ES-I3 (cell line): Measurements from ENCODE around the gene TMEM132D.

Source experiments
- H3K36me3 ChIP-seq: 2 replicates; pipeline ENCODE4 v1.6.1; 2013; ENCODE audit warnings: mild to moderate bottlenecking, low read length, control low read depth, moderate library complexity; ENCODE audit not compliant: insufficient read depth
- H3K4me1 ChIP-seq: 2 replicates; pipeline ENCODE4 v1.6.1; 2013; ENCODE audit warnings: mild to moderate bottlenecking, control low read depth, low read length; ENCODE audit not compliant: insufficient read depth
- H3K9ac ChIP-seq: 2 replicates; pipeline ENCODE4 v1.6.1; 2013; ENCODE audit warnings: low read depth, mild to moderate bottlenecking, low read length, moderate library complexity
- H3K9me3 ChIP-seq: 2 replicates; pipeline ENCODE4 v1.6.1; 2013; ENCODE audit warnings: mild to moderate bottlenecking, low read length, moderate library complexity; ENCODE audit not compliant: control insufficient read depth, insufficient read depth

Gene TMEM132D

GRCh38 chr12:129304529-129304928 is 599.3 kb downstream of the TMEM132D start:
- Histone ChIP-seq H3K9me3 (no peaks in the 10 kb centered on the region), H3K36me3 (no peaks in the 10 kb centered on the region), H3K4me1 (0 out of 2 replicates have a peak, but pooled peaks cover 3% of the 10 kb centered on the region), H3K9ac (no peak overlapping the region)

GRCh38 chr12:129300011-129300410 is 603.8 kb downstream of the TMEM132D start:
- no peak overlapping the region for H3K9ac ChIP-seq
- no peaks in the 10 kb centered on the region for H3K36me3 ChIP-seq
- H3K4me1 ChIP-seq: 0 out of 2 replicates have a peak, but pooled peaks cover 3% of the 10 kb centered on the region
- H3K9me3 ChIP-seq: no peaks in the 10 kb centered on the region

- no peaks in the 10 kb centered on the region for H3K36me3 ChIP-seq
- no peaks in the 10 kb centered on the region for H3K9me3 ChIP-seq
- no peak overlapping the region for H3K9ac ChIP-seq
- no peaks in the 10 kb centered on the region for H3K4me1 ChIP-seq
Observed at GRCh38 chr12:129298921-129299320, 604.9 kb downstream of the TMEM132D start.

- H3K9ac ChIP-seq: no peak overlapping the region
- no peaks in the 10 kb centered on the region for H3K4me1 ChIP-seq
- no peaks in the 10 kb centered on the region for H3K9me3 ChIP-seq
- H3K36me3 ChIP-seq: no peaks in the 10 kb centered on the region
Observed at GRCh38 chr12:129296671-129297070, 607.2 kb downstream of the TMEM132D start.

GRCh38 chr12:129294868-129295267 is 609.0 kb downstream of the TMEM132D start:
- Histone ChIP-seq H3K9me3 (no peaks in the 10 kb centered on the region), H3K36me3 (no peaks in the 10 kb centered on the region), H3K4me1 (no peaks in the 10 kb centered on the region), H3K9ac (no peak overlapping the region)

GRCh38 chr12:129279771-129280170 is 624.1 kb downstream of the TMEM132D start:
- H3K4me1 ChIP-seq: no peaks in the 10 kb centered on the region; the same call in 1 of the 2 replicates
- H3K9me3 ChIP-seq: no peaks in the 10 kb centered on the region
- H3K36me3 ChIP-seq: no peaks in the 10 kb centered on the region
- H3K9ac ChIP-seq: no peak overlapping the region

- Histone ChIP-seq H3K36me3 (no peaks in the 10 kb centered on the region), H3K9ac (no peak overlapping the region), H3K9me3 (no peaks in the 10 kb centered on the region), H3K4me1 (no peaks in the 10 kb centered on the region; the same call in 1 of the 2 replicates)
Observed at GRCh38 chr12:129276361-129277060, 627.3 kb downstream of the TMEM132D start.

- Histone ChIP-seq H3K36me3 (no peaks in the 10 kb centered on the region), H3K9ac (no peak overlapping the region)
Observed at GRCh38 chr12:129269756-129270495, 633.9 kb downstream of the TMEM132D start.

GRCh38 chr12:129258781-129259318 is 645.0 kb downstream of the TMEM132D start:
- no peaks in the 10 kb centered on the region for H3K36me3 ChIP-seq
- H3K9me3 ChIP-seq: no peaks in the 10 kb centered on the region
- no peak overlapping the region for H3K9ac ChIP-seq
- no peaks in the 10 kb centered on the region for H3K4me1 ChIP-seq

More at GRCh38 chr12:129269756-129270495, 633.9 kb downstream of the TMEM132D start:
- no peaks in the 10 kb centered on the region for H3K4me1 ChIP-seq
- no peaks in the 10 kb centered on the region for H3K9me3 ChIP-seq

GRCh38 chr12:129257524-129257923 is 646.3 kb downstream of the TMEM132D start:
- H3K9me3 ChIP-seq: no peaks in the 10 kb centered on the region
- H3K4me1 ChIP-seq: no peaks in the 10 kb centered on the region
- no peaks in the 10 kb centered on the region for H3K36me3 ChIP-seq
- no peak overlapping the region for H3K9ac ChIP-seq

- H3K9me3 ChIP-seq: no peaks in the 10 kb centered on the region
- no peak overlapping the region for H3K9ac ChIP-seq
- no peaks in the 10 kb centered on the region for H3K4me1 ChIP-seq
- H3K36me3 ChIP-seq: no peaks in the 10 kb centered on the region
Observed at GRCh38 chr12:129246630-129247029, 657.2 kb downstream of the TMEM132D start.

- no peaks in the 10 kb centered on the region for H3K36me3 ChIP-seq
- no peaks in the 10 kb centered on the region for H3K4me1 ChIP-seq
- no peaks in the 10 kb centered on the region for H3K9me3 ChIP-seq
- no peak overlapping the region for H3K9ac ChIP-seq
Observed at GRCh38 chr12:129245769-129246168, 658.1 kb downstream of the TMEM132D start.

- Histone ChIP-seq H3K9me3 (no peaks in the 10 kb centered on the region), H3K4me1 (no peaks in the 10 kb centered on the region), H3K36me3 (no peaks in the 10 kb centered on the region), H3K9ac (no peak overlapping the region)
Observed at GRCh38 chr12:129241852-129242251, 662.0 kb downstream of the TMEM132D start.

- Histone ChIP-seq H3K9me3 (no peaks in the 10 kb centered on the region), H3K4me1 (no peaks in the 10 kb centered on the region), H3K9ac (no peak overlapping the region)
Observed at GRCh38 chr12:129237881-129238280, 665.9 kb downstream of the TMEM132D start.

GRCh38 chr12:129234209-129234608 is 669.6 kb downstream of the TMEM132D start:
- no peak overlapping the region for H3K9ac ChIP-seq
- H3K9me3 ChIP-seq: no peaks in the 10 kb centered on the region
- H3K4me1 ChIP-seq: no peaks in the 10 kb centered on the region
- no peaks in the 10 kb centered on the region for H3K36me3 ChIP-seq

More at GRCh38 chr12:129237881-129238280, 665.9 kb downstream of the TMEM132D start:
- no peaks in the 10 kb centered on the region for H3K36me3 ChIP-seq
